HG02798 (cell line): ENCODE data around the gene SKIDA1.

Source experiments
- ATAC-seq: cut with Tn5 transposase; IDR thresholded peaks from one replicate; pipeline ENCODE4 v1.9.1; 2021; ENCODE audit warnings: mild to moderate bottlenecking; ENCODE audit not compliant: unreplicated experiment, poor library complexity

Gene SKIDA1

DNA sequence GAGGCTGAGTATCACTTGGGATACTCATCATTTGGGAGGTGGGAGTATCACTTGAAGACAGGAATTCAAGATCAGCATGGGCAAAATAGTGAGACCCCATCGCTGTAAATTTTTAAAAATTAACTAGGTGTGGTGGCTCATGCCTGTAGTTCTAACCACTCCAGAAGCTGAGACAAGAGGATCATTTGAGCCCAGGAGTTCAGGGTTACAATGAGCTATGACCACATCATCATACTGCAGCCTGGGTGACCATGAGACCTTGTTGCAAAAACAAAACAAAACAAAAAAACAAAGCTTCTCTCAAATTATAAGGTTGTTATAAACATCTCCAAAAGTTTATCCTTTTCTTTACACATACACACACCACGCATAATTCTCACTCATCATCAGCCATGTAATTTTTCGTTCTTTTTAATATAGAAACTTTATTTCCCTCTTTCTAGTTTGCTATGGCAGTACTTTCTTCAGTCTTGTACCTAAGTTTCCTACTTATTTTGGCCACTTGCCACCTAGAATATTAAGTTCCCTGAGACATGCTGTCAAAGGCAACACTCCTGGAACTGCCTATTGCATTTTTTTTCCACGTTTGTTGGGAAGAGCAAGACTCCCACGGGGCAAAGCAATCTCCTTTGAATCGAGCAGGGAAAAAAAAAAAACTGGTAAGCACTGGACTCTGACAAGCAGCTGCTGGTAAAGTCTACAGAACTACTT is 37.1 kb downstream of the SKIDA1 start:
- no peak for ATAC-seq

DNA sequence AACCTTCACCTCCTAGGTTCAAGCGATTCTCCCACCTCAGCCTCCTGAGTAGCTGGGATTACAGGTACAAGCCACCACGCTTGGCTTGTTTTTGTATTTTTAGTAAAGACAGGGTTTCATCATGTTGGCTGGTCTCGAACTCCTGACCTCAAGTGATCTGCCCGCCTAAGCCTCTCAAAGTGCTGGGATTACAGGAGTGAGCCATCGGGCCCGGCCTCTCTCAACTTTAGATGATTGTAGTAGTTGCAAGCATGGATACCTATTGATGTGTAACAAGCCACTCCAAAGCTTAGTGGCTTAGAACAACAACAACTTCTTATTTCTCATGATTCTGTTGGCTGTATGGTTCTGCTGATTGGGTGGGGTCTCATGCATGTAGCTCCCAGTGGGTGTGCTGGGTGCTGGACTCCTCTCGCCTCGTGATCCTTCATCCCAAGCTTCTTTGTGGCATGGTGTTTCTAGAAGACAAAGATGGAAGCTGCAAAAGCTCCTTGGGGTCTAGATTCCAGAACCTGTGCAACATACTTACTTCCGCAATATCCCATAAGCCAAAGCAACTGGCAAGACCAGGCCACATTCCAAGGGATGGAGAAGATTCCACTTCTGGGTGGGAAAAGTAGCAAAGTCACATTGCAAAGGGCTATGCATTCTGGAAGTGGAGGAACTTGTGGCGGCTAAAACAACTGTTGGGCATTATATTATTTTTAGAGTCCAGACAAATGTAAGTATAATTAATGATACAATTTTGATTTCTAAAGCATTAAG is 37.9 kb downstream of the SKIDA1 start:
- ATAC-seq = no peak

DNA sequence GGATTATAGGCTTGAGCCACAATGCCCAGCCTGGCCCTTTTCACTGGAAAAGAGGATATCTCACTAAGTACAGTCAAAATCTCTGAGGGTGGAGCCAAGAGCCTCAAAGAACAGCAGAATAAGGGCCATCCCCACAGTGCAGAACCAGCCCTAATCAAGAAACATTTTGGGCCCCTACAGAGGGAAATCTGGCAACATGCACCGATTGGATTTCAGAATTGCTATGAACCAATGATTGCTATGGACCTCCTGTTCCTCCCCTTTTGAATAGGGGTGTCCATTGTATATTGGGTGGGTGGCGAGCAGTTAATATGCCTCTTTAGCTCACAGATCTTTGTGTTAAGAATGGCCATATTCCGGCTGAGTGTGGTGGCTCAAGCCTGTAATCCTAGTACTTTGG is 42.7 kb downstream of the SKIDA1 start:
- no peak for ATAC-seq

DNA sequence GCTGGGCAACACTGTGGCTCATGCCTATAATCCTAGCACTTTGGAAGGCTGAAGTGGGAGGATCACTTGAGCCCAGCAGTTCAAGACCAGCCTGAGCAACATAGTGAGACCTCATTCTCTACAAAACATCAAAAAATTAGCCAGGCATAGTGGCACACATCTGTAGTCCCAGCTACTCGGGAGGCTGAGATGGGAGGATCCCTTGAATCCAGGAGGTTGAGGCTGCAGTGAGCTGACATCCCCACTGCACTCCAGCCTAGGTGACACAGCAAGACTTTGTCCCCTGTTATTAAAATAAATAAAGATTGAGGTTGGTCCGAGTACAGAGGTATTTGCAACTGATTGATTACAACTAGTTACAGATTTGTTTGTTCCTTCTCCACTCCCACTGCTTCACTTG is 44.1 kb downstream of the SKIDA1 start:
- ATAC-seq = no peak

DNA sequence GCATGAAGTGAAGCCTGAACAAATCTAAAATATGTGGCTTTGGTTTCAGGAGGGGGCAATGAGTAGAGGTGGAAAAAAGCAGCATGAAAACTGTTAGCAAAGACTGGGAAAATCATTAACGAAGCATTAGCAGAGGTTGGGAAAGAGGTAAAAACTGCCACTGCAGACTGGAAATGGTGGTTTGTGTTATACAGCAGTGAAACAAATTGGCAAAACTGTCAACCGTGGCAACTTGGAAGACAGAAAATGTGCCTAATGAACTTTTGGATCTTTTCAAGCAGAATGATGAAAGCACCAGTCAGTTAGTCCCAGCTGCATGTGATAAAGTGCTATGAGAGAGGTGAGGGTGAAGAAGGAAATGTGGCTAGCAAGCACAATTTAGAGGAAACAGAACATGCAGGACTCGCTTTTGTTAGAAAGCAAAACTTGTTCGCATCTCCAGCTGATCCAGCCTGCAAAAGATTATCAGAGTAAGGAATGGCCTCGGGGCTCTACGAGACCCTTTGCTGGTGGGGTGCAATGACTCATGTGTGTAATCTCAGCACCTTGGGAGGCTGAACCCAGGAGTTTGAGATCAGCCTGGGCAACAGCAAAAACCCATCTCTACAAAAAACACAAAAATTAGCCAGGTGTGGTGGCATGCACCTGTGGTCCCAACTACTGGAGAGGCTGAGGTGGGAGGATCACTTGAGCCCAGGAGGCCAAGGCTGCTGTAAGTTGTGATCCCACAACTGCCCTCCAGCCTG is 45.7 kb downstream of the SKIDA1 start:
- ATAC-seq = no peak

DNA sequence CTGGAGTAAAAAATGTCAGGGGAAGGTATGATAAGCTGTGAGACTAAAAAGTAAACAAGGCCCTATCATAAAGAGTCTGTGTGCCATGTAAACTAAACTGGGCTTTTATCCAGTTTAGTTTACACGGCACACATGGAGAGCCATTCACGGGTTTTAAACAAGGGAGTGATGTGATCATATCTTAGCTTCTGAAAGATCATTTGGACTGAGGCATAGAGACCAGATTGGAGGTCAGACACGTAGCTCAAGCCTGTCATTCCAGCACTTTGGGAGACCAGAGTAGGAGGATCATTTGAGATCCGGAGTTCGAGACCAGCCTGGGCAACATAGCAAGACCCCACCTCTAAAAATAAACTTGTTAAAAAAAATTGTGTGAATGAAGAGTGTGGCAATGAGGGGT is 50.1 kb downstream of the SKIDA1 start:
- ATAC-seq = no peak

DNA sequence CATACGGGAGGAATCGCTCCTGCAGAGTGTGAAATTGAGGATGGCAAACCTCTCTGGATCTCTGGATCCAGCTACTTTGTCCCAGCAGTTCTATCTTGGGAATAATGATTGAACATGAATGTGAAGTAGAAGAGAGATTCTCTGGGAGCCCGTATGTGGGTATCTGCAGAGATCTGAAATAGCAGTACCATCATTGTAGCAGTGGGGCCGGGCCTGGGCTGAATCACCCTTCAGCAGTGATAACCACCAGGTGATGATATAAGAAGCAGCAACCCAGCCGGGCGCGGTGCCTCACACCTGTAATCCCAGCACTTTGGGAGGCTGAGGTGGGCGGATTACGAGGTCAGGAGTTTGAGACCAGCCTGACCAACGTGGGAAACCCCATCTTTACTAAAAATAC is 51.9 kb downstream of the SKIDA1 start:
- no peak for ATAC-seq

DNA sequence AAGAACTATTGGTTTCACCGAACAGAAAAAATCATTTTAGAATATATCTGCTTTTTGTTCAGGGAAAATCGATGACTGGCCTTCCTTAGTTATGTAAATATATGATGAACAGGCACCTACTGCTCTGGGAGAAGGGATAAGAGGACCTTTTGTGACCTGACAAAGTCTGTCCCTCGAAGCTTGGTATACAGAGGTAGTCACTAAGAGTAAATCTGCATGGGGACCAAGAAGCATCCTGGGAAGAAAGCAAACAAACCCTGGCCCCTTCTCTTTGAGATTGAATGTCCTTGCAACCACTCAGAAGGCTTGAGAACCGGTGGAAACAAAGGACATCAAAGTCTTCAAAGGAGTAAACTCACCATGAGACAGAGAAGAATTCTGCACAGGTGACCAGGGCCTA is 52.3 kb downstream of the SKIDA1 start:
- no peak for ATAC-seq

DNA sequence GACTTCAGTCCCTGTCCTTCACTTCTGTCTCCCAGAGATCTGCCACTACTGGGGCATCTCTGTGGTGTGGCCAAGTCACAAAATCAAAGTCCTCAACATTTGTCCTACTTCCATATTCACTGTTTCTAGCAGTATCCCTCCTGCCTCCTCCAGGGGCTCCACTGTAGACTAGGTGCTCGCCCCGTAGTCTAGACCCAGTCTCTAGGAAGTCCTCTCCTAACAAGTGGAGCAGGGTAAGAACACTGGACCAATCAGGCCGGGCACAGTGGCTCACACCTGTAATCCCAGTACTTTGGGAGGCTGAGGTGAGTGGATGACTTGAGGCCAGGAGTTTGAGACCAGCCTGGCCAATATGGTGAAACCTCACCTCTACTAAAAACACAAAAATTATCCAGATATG is 57.4 kb downstream of the SKIDA1 start:
- ATAC-seq = no peak

DNA sequence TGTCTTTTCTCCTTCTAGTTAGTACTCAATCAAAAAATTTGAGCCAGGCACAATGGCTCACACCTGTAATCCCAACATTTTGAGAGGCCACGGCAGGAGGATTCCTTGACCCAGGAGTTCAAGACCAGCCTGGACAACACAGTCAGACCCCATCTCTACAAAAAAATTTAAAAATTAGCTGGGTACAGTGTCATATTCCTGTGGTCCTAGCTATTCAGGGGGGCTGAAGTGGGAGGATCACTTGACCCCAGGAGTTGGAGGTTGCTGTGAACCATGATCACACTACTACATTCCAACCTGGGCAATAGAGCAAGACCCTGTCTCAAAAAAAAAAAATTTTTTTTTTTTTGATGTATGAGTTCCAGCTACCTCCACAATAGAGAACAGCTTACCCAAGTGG is 57.8 kb downstream of the SKIDA1 start:
- no peak for ATAC-seq

DNA sequence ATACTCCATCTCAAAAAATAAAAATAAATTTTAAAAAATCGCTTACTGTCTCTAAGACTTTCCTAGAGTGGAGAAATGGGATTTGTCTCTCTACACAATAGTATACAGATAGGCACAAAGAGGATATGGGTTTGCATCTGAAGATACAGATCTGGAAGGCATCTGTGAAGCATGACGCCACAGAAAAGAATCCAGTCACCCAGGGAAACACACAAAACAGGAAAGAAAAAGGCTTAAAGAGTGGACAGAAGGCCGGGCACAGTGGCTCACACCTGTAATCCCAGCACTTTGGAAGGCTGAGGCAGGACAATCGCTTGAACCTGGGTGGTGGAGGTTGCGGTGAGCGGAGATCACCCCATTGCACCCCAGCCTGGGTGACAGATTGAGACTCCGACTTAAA is 61.3 kb downstream of the SKIDA1 start:
- ATAC-seq = no peak
